Activated naive CD4-positive, alpha-beta T cell treated with anti-CD3 and anti-CD28 coated beads, Interleukin-2, amount 10 ng/mL, durations not matched to agents 7 days and 5 days (primary cell): ENCODE measurements around the gene RPP21.

Source experiments
- CTCF ChIA-PET: fragments of 350-600 bp; sonication (Branson Sonifier 250); formaldehyde crosslinking; loops from one replicate; lab custom pipeline; 2021; ENCODE audit warnings: antibody characterized with exemption; lab: Charles Lee
- DNase-seq: peaks from one replicate; pipeline ENCODE4 v3.0.0-alpha.2; 2020
- H3K27ac Mint-ChIP-seq: one replicate; pipeline ENCODE4 v1.8.0; 2021; ENCODE audit warnings: mild to moderate bottlenecking, moderate library complexity, mixed read lengths
- H3K27me3 Mint-ChIP-seq: one replicate; pipeline ENCODE4 v1.8.0; 2021; ENCODE audit warnings: mild to moderate bottlenecking, mixed read lengths
- H3K36me3 Mint-ChIP-seq: one replicate; pipeline ENCODE4 v1.8.0; 2021; ENCODE audit warnings: mixed read lengths
- H3K4me1 Mint-ChIP-seq: one replicate; pipeline ENCODE4 v1.8.0; 2021; ENCODE audit warnings: mixed read lengths
- H3K4me3 Mint-ChIP-seq: one replicate; pipeline ENCODE4 v1.8.0; 2021; ENCODE audit warnings: mild to moderate bottlenecking, moderate library complexity, mixed read lengths
- H3K9me3 Mint-ChIP-seq: one replicate; pipeline ENCODE4 v1.8.0; 2021; ENCODE audit warnings: mixed read lengths

The RPP21 gene

GRCh38 chr6:30344868-30345671, at the start of gene RPP21:
Gene RPP21 (plus strand): TSS chr6:30345156. CDS start chr6:30345172, 16 bp downstream.
- Mint-ChIP-seq H3K27me3 (no peaks in the 10 kb centered on the region), H3K27ac (peak within 1 kb of the TSS; percentile 90), H3K4me1 (peaks cover 18% of the 10 kb centered on the region), H3K4me3 (peak within 1 kb of the TSS; percentile 88), H3K36me3 (peaks cover 32% of the 10 kb centered on the region), H3K9me3 (no peaks in the 10 kb centered on the region)
- CTCF ChIA-PET: no interaction called here
- peak; percentile 92 for DNase-seq

- Mint-ChIP-seq H3K27me3 (no peaks in the 10 kb centered on the region), H3K36me3 (peaks cover 44% of the 10 kb centered on the region), H3K9me3 (peaks cover 12% of the 10 kb centered on the region), H3K4me3 (no peak overlapping the region), H3K4me1 (no peaks in the 10 kb centered on the region), H3K27ac (no peak overlapping the region)
- CTCF ChIA-PET: no interaction called here
- DNase-seq: no peak
These were observed 49.1 kb upstream of the RPP21 start for GRCh38 chr6:30295837-30296236.

- peaks cover 20% of the 10 kb centered on the region for H3K9me3 Mint-ChIP-seq
- DNase-seq: no peak
- H3K4me1 Mint-ChIP-seq: peaks cover 13% of the 10 kb centered on the region
- no peaks in the 10 kb centered on the region for H3K27me3 Mint-ChIP-seq
- H3K27ac Mint-ChIP-seq: no peak overlapping the region
- no peak overlapping the region for H3K4me3 Mint-ChIP-seq
- CTCF ChIA-PET: no interaction called here
- peaks cover 71% of the 10 kb centered on the region for H3K36me3 Mint-ChIP-seq
These were observed 41.0 kb upstream of the RPP21 start for GRCh38 chr6:30304002-30304401.

GRCh38 chr6:30311101-30311500, 33.9 kb upstream of the RPP21 start:
- H3K4me3 Mint-ChIP-seq: no peak overlapping the region
- peaks cover 62% of the 10 kb centered on the region for H3K36me3 Mint-ChIP-seq
- CTCF ChIA-PET: no interaction called here
- H3K27me3 Mint-ChIP-seq: no peaks in the 10 kb centered on the region
- H3K4me1 Mint-ChIP-seq: peaks cover 2% of the 10 kb centered on the region
- no peaks in the 10 kb centered on the region for H3K9me3 Mint-ChIP-seq
- no peak for DNase-seq
- no peak overlapping the region for H3K27ac Mint-ChIP-seq

- Mint-ChIP-seq H3K36me3 (peaks cover 60% of the 10 kb centered on the region), H3K9me3 (no peaks in the 10 kb centered on the region), H3K4me3 (no peak overlapping the region), H3K4me1 (peaks cover 2% of the 10 kb centered on the region), H3K27ac (no peak overlapping the region), H3K27me3 (no peaks in the 10 kb centered on the region)
- no peak for DNase-seq
- CTCF ChIA-PET: no interaction called here
These were observed 33.3 kb upstream of the RPP21 start for GRCh38 chr6:30311671-30312070.

- no peaks in the 10 kb centered on the region for H3K27me3 Mint-ChIP-seq
- no peak overlapping the region for H3K4me3 Mint-ChIP-seq
- H3K9me3 Mint-ChIP-seq: no peaks in the 10 kb centered on the region
- no peak overlapping the region for H3K27ac Mint-ChIP-seq
- no peak for DNase-seq
- H3K4me1 Mint-ChIP-seq: peaks cover 3% of the 10 kb centered on the region
- peaks cover 57% of the 10 kb centered on the region for H3K36me3 Mint-ChIP-seq
- CTCF ChIA-PET: no interaction called here
These were observed 32.7 kb upstream of the RPP21 start for GRCh38 chr6:30312266-30312665.

GRCh38 chr6:30312676-30313321, 32.2 kb upstream of the RPP21 start:
- H3K27ac Mint-ChIP-seq: no peak overlapping the region
- H3K4me1 Mint-ChIP-seq: peaks cover 8% of the 10 kb centered on the region
- no peak for DNase-seq
- H3K4me3 Mint-ChIP-seq: no peak overlapping the region
- no peaks in the 10 kb centered on the region for H3K9me3 Mint-ChIP-seq
- peaks cover 61% of the 10 kb centered on the region for H3K36me3 Mint-ChIP-seq
- no peaks in the 10 kb centered on the region for H3K27me3 Mint-ChIP-seq
- CTCF ChIA-PET: no interaction called here

- no peaks in the 10 kb centered on the region for H3K9me3 Mint-ChIP-seq
- peaks cover 59% of the 10 kb centered on the region for H3K36me3 Mint-ChIP-seq
- CTCF ChIA-PET: no interaction called here
- DNase-seq: no peak
- no peak overlapping the region for H3K4me3 Mint-ChIP-seq
- H3K4me1 Mint-ChIP-seq: peaks cover 27% of the 10 kb centered on the region
- no peaks in the 10 kb centered on the region for H3K27me3 Mint-ChIP-seq
- H3K27ac Mint-ChIP-seq: no peak overlapping the region
These were observed 29.8 kb upstream of the RPP21 start for GRCh38 chr6:30315156-30315555.

- H3K4me1 Mint-ChIP-seq: peaks cover 48% of the 10 kb centered on the region
- no peak for DNase-seq
- no peaks in the 10 kb centered on the region for H3K9me3 Mint-ChIP-seq
- H3K4me3 Mint-ChIP-seq: no peak overlapping the region
- H3K36me3 Mint-ChIP-seq: peaks cover 62% of the 10 kb centered on the region
- CTCF ChIA-PET: interaction anchor here (1.2 kb wide), 1 partner anchor 186 kb away, joined by 4 read pairs; no protein-coding TSS in a partner anchor
- no peaks in the 10 kb centered on the region for H3K27me3 Mint-ChIP-seq
- H3K27ac Mint-ChIP-seq: peak overlapping the region; percentile 50
These were observed 26.9 kb upstream of the RPP21 start for GRCh38 chr6:30317913-30318589.

- Mint-ChIP-seq H3K27ac (no peak overlapping the region), H3K27me3 (no peaks in the 10 kb centered on the region), H3K9me3 (no peaks in the 10 kb centered on the region), H3K4me1 (peaks cover 58% of the 10 kb centered on the region), H3K36me3 (peaks cover 54% of the 10 kb centered on the region), H3K4me3 (no peak overlapping the region)
- DNase-seq: no peak
- CTCF ChIA-PET: no interaction called here
These were observed 25.7 kb upstream of the RPP21 start for GRCh38 chr6:30319146-30319835.

GRCh38 chr6:30321692-30322388, 23.1 kb upstream of the RPP21 start:
- no peaks in the 10 kb centered on the region for H3K27me3 Mint-ChIP-seq
- H3K36me3 Mint-ChIP-seq: peaks cover 50% of the 10 kb centered on the region

GRCh38 chr6:30322527-30323501, 22.1 kb upstream of the RPP21 start:
- H3K4me1 Mint-ChIP-seq: peaks cover 78% of the 10 kb centered on the region
- peaks cover 45% of the 10 kb centered on the region for H3K36me3 Mint-ChIP-seq
- H3K9me3 Mint-ChIP-seq: no peaks in the 10 kb centered on the region
- H3K27ac Mint-ChIP-seq: peak overlapping the region; percentile 54
- H3K27me3 Mint-ChIP-seq: no peaks in the 10 kb centered on the region
- no peak overlapping the region for H3K4me3 Mint-ChIP-seq
- CTCF ChIA-PET: no interaction called here
- no peak for DNase-seq

More at GRCh38 chr6:30321692-30322388, 23.1 kb upstream of the RPP21 start:
- no peaks in the 10 kb centered on the region for H3K9me3 Mint-ChIP-seq
- H3K27ac Mint-ChIP-seq: no peak overlapping the region
- no peak for DNase-seq
- H3K4me3 Mint-ChIP-seq: no peak overlapping the region
- H3K4me1 Mint-ChIP-seq: peaks cover 77% of the 10 kb centered on the region
- CTCF ChIA-PET: no interaction called here

GRCh38 chr6:30323806-30324205, 21.1 kb upstream of the RPP21 start:
- Mint-ChIP-seq H3K4me3 (no peak overlapping the region), H3K27me3 (no peaks in the 10 kb centered on the region), H3K27ac (no peak overlapping the region), H3K4me1 (peaks cover 73% of the 10 kb centered on the region), H3K9me3 (no peaks in the 10 kb centered on the region), H3K36me3 (peaks cover 38% of the 10 kb centered on the region)
- CTCF ChIA-PET: no interaction called here
- no peak for DNase-seq
